Esophagus muscularis mucosa (tissue), 4 donors: ENCODE data around the gene C1orf74. TPM values are rescaled to one million over a fixed set of nuclear protein-coding genes. Genes with fewer than 3 reads are reported as not detected.
A peak's percentile ranks its signal among the peaks of the same experiment; 100 is the strongest.

Experiments
- DNase-seq: peaks from one replicate; pipeline ENCODE4 v3.0.0-alpha.2; 2017; ENCODE audit errors: extremely low spot score
- H3K27ac ChIP-seq, 4 donors: fragments of 200-600 bp; sonication (generic); replicated peaks in 1 of 4; 1 replicate in 3 of 4; 2 replicates in 1 of 4; pipeline ENCODE4 v1.5.1; 2016 to 2019; ENCODE audit warnings: mild to moderate bottlenecking in 1 of 4
- H3K27me3 ChIP-seq, 4 donors: fragments of 200-600 bp; sonication (generic); one replicate each; pipeline versions ENCODE4 v1.5.1 to v1.6.0; 2016 to 2019
- H3K36me3 ChIP-seq, 4 donors: fragments of 200-600 bp; sonication (generic); one replicate each; pipeline ENCODE4 v1.5.1; 2016 to 2019
- H3K4me1 ChIP-seq, 4 donors: fragments of 200-600 bp; sonication (generic); one replicate each; pipeline ENCODE4 v1.5.1; 2016 to 2019
- H3K4me3 ChIP-seq, 4 donors: fragments of 200-600 bp; sonication (generic); 1 replicate in 2 of 4; 2 replicates in 2 of 4; pipeline ENCODE4 v1.5.1; 2016 to 2019; ENCODE audit warnings: mild to moderate bottlenecking in 4 of 4, moderate library complexity in 1 of 4
- H3K9me3 ChIP-seq, 4 donors: fragments of 200-600 bp; sonication (generic); 1 replicate in 3 of 4; 2 replicates in 1 of 4; pipeline ENCODE4 v1.5.1; 2016 to 2019
- EP300 ChIP-seq: sonication (generic); formaldehyde crosslinking; IDR thresholded peaks from one replicate; pipeline ENCODE4 v1.6.1; 2017; ENCODE audit warnings: antibody characterized with exemption
- POLR2A ChIP-seq: fragments of 450-650 bp; IDR thresholded peaks from one replicate; pipeline ENCODE4 v1.6.1; 2017; ENCODE audit warnings: antibody characterized with exemption, moderate library complexity, mild to moderate bottlenecking, low read depth
- POLR2AphosphoS5 ChIP-seq, 2 donors: sonication (generic); formaldehyde crosslinking; IDR thresholded peaks; one replicate each; pipeline ENCODE4 v1.6.1; 2017; ENCODE audit warnings: antibody characterized with exemption in 2 of 2
- WGBS: methylation state at CpG from one replicate; pipeline ENCODE4 v1.1.5; 2018; 5-methylcytosine and 5-hydroxymethylcytosine counted together
- intact Hi-C: fragments of 100-400 bp; cut with DNase I; formaldehyde crosslinking; loops from one replicate; pipeline ENCODE4 v1.15.1; 2023
- total RNA-seq, 4 donors: library from RNA; depleted of rRNA; stranded (reverse); fragments of >200 nt; gene quantifications; one replicate each; pipeline versions ENCODE4 v1.1.0 to v1.2.1, GENCODE V29; 2016
- TF ChIP-seq, protein P1 (sequence below), 3 experiments: fragments of 200-600 bp in 2 of 3; fragments of 450-650 bp in 1 of 3; sonication (generic) in 2 of 3; IDR thresholded peaks; one replicate each; pipeline ENCODE4 v1.5.1; 2017 to 2019; ENCODE audit warnings: antibody characterized with exemption in 3 of 3, mild to moderate bottlenecking in 2 of 3, moderate library complexity in 1 of 3

The C1orf74 gene
- total RNA-seq, 4 donors from 2014 or later = 0.42 to 1.6 (median 0.86) TPM

DNA sequence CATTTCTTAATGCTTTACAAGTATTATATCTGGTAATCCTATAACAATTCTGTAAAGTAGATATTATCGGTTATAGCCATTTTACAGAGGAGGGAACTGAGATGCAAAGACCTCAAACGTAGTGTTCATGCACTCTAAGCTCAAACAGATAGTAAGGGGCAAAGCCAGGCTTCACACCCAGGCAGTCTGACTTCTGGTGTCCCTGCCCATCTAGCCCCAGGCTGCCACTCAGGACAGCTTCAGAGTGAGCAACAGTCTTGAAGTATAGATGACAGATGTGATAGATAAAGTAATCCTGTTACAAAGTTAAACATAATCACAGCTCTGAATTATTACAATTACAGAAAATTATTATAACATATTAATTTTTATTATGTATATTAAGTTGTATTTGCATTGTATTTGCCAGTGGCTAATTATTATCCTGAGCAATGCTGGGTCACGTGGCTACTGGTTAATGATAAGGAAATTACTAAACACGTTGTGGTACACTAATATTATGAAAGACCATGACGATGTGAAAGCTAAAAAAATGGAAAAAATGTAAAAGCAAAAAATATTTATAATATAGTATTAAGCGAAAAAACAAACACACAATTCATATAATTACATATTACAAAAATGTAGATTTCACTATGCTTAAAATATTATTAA lies 34.6 kb downstream of the C1orf74 start:
- no peak overlapping the region for H3K27ac ChIP-seq
- H3K4me3 ChIP-seq = no peak overlapping the region
- no peaks in the 10 kb centered on the region for H3K9me3 ChIP-seq
- no peak for DNase-seq
- intact Hi-C loops = loop anchor here (5.0 kb wide), 1 partner anchor 57 kb away; no protein-coding TSS in a partner anchor
- peaks cover 9 to 12% (median 10%) of the 10 kb centered on the region in 4 donors for H3K4me1 ChIP-seq
- H3K27me3 ChIP-seq = no peaks in the 10 kb centered on the region
- TF ChIP-seq, protein P1, sequence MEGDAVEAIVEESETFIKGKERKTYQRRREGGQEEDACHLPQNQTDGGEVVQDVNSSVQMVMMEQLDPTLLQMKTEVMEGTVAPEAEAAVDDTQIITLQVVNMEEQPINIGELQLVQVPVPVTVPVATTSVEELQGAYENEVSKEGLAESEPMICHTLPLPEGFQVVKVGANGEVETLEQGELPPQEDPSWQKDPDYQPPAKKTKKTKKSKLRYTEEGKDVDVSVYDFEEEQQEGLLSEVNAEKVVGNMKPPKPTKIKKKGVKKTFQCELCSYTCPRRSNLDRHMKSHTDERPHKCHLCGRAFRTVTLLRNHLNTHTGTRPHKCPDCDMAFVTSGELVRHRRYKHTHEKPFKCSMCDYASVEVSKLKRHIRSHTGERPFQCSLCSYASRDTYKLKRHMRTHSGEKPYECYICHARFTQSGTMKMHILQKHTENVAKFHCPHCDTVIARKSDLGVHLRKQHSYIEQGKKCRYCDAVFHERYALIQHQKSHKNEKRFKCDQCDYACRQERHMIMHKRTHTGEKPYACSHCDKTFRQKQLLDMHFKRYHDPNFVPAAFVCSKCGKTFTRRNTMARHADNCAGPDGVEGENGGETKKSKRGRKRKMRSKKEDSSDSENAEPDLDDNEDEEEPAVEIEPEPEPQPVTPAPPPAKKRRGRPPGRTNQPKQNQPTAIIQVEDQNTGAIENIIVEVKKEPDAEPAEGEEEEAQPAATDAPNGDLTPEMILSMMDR (IDR thresholded peaks at IDR 0.05) = no peak
- TF ChIP-seq POLR2AphosphoS5 (IDR thresholded peaks at IDR 0.05) (no peak), EP300 (no peak), POLR2A (no peak)
- WGBS = 81% methylated on average over 6 of the region's 6 CpGs
- no peaks in the 10 kb centered on the region for H3K36me3 ChIP-seq

DNA sequence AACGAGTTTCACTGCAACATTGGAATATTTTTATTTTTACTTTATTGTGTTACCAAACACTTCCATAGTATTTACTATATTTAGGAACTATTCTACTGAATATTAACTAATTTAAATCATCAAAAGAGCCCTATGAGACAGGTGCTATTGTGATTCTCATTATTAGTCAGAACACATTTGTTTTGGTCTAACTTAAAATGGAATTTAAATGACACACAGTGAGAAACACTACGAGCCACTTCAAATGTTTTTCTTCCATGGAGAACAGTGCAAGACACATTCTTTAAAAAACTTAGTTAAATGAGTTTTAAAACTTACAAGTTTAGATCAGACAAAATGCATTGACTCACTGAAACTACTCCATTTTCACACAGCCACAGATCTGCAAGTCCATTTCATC lies 35.2 kb downstream of the C1orf74 start:
- no peaks in the 10 kb centered on the region for H3K36me3 ChIP-seq
- no peaks in the 10 kb centered on the region for H3K9me3 ChIP-seq
- no peak overlapping the region for H3K27ac ChIP-seq
- H3K27me3 ChIP-seq = no peaks in the 10 kb centered on the region
- WGBS = 73% methylated on average over 2 of the region's 2 CpGs
- TF ChIP-seq, protein P1 (IDR thresholded peaks at IDR 0.05) = no peak
- TF ChIP-seq POLR2A (no peak), POLR2AphosphoS5 (IDR thresholded peaks at IDR 0.05) (no peak), EP300 (no peak)
- H3K4me1 ChIP-seq = peaks cover 9 to 12% (median 10%) of the 10 kb centered on the region in 4 donors
- intact Hi-C loops = loop anchor here (5.0 kb wide), 1 partner anchor 57 kb away; no protein-coding TSS in a partner anchor
- DNase-seq = no peak
- H3K4me3 ChIP-seq = no peak overlapping the region

DNA sequence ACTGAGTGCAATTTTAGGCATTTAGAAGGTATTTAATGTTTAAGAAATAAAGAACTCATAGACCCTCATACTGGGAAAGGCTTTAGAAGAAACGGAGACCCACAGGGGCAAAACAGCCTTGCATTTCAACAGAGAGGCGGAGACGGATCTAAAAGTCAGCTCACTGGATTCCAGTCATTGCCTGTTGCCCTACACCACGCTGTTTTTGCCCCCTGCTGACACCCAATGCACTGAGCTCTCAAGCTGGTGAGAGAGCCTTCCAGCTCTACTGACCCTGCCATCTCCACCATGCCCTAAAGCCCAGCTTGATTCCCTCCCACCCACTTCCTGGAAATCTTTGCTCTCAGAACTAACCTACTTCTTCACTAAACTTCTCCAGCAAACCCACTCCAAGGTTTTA lies 35.7 kb downstream of the C1orf74 start:
- TF ChIP-seq POLR2AphosphoS5 (IDR thresholded peaks at IDR 0.05) (no peak), POLR2A (no peak), EP300 (no peak)
- Histone ChIP-seq H3K27me3 (no peaks in the 10 kb centered on the region), H3K4me1 (peaks cover 9 to 12% (median 10%) of the 10 kb centered on the region in 4 donors), H3K9me3 (no peaks in the 10 kb centered on the region), H3K4me3 (no peak overlapping the region), H3K27ac (no peak overlapping the region), H3K36me3 (no peaks in the 10 kb centered on the region)
- intact Hi-C loops = loop anchor here (5.0 kb wide), 1 partner anchor 56 kb away; no protein-coding TSS in a partner anchor
- 69% methylated on average over 4 of the region's 4 CpGs for WGBS
- DNase-seq = no peak

DNA sequence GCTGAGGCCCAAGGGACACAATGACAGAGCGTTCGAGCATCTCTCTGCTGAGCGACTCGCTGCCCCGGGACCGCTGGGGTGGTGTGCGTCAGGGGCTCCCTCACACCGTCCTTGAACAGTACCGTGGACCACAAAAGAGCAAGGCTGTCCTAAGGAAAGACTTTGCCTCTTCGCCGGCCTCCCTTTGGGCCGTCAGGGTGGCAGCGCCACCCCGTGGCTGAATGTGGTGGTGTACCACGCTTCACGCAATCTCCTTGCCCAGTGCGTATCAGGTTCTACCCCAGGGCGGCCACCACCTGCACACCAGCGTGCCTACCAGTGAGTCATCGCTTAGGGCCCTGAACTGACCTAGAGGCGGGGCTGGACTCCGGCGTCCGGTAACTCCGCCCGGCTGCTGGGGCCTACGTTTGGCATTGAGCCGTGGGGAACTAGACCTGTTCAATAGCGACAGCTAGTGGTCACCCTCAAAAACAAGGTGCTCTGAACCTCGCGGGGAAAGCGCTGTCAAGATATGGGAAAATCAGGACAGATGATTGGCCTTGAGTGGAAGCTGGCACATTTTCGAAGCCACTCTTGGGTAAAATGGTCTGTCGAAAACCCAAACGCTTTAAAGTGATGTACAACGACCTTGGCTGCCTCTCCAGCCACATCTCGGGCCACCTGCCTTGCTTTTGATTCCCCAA lies 36.6 kb downstream of the C1orf74 start:
- Histone ChIP-seq H3K36me3 (no peaks in the 10 kb centered on the region), H3K27me3 (no peaks in the 10 kb centered on the region), H3K4me1 (peaks cover 16 to 20% (median 18%) of the 10 kb centered on the region in 4 donors), H3K9me3 (no peaks in the 10 kb centered on the region), H3K27ac (peak overlapping the region in 3 of 4 donors; percentile 26 to 55 (median 31)), H3K4me3 (peak overlapping the region; percentile 32 to 56 (median 42))
- TF ChIP-seq POLR2A (no peak), EP300 (no peak), POLR2AphosphoS5 (IDR thresholded peaks at IDR 0.05) (peak; percentile 50 to 75)
- TF ChIP-seq, protein P1 (IDR thresholded peaks at IDR 0.05) = peak; percentile 80 to 92 (median 82)
- intact Hi-C loops = loop anchor here (2.0 to 5.0 kb wide), 2 partner anchors 55 to 171 kb away; no protein-coding TSS in a partner anchor
- peak; percentile 97 for DNase-seq
- WGBS = 42% methylated on average over 17 of the region's 37 CpGs
